Measurements from ENCODE around the gene TASP1. TPM values are rescaled to one million over a fixed set of nuclear protein-coding genes. Genes with fewer than 3 reads are reported as not detected.
"Not testable (repeated sequence)": the region's sequence is repeated elsewhere in the genome, so short reads cannot be mapped to it uniquely, and the experiment has no call there.

Gene TASP1
- total and polyA plus RNA-seq, 10 of the 15 experiments (the other 5 are each of a cell fraction or from before 2014, with no cell fraction given) = 7.4 to 17.8 (median 10.5) TPM

GRCh38 chr20:13617585-13617984 lies 21.1 kb downstream of the TASP1 start:
- in situ Hi-C loops (cut with MboI); intact Hi-C loops (cut with micrococcal nuclease; ENCODE audit: unreplicated experiment): not testable (repeated sequence)

GRCh38 chr20:13616713-13617112 lies 22.0 kb downstream of the TASP1 start:
- H3K36me3 ChIP-seq (ENCODE audit: control insufficient read depth in 2 of 2, insufficient read depth in 2 of 2, low read length in 1 of 2); intact Hi-C loops (cut with micrococcal nuclease; ENCODE audit: unreplicated experiment); H3K9me3 ChIP-seq (replicated peaks; ENCODE audit: control insufficient read depth, insufficient read depth, low read length); BruUV-seq (replicated peaks); FAIRE-seq; ATAC-seq; H3K9ac ChIP-seq (ENCODE audit: control insufficient read depth, insufficient read depth, low read length); RAD21 ChIA-PET (ENCODE audit: unreplicated experiment); H4K20me1 ChIP-seq (ENCODE audit: control insufficient read depth, insufficient read depth); H3K27me3 ChIP-seq (replicated peaks in 1 of 2; ENCODE audit: control insufficient read depth in 2 of 2, insufficient read depth in 2 of 2, low read length in 1 of 2); CTCF ChIA-PET; H3K4me1 ChIP-seq (ENCODE audit: control insufficient read depth, insufficient read depth, low read length); SMC1A ChIA-PET (ENCODE audit: uncharacterized antibody, unreplicated experiment); H3K27ac ChIP-seq (ENCODE audit: control insufficient read depth, insufficient read depth); H2AFZ ChIP-seq (ENCODE audit: control insufficient read depth, low read depth, low read length); in situ Hi-C loops (cut with MboI); H3K4me3 ChIP-seq; H3K4me2 ChIP-seq (ENCODE audit: control insufficient read depth, insufficient read depth); H3K79me2 ChIP-seq (ENCODE audit: control insufficient read depth, insufficient read depth, low read length); POLR2A ChIA-PET; DNase-seq (ENCODE audit: low read depth, low spot score): not testable (repeated sequence)
- WGBS (ENCODE audit: insufficient coverage, insufficient replicate concordance, low lambda C conversion rate, missing lambda C conversion rate) = 100% methylated on average over 2 of the region's 2 CpGs

More at GRCh38 chr20:13617585-13617984, 21.1 kb downstream of the TASP1 start:
- POLR2A ChIA-PET; H3K9ac ChIP-seq (ENCODE audit: control insufficient read depth, insufficient read depth, low read length); ATAC-seq; DNase-seq (ENCODE audit: low read depth, low spot score); SMC1A ChIA-PET (ENCODE audit: uncharacterized antibody, unreplicated experiment); H2AFZ ChIP-seq (ENCODE audit: control insufficient read depth, low read depth, low read length); H3K27me3 ChIP-seq (replicated peaks in 1 of 2; ENCODE audit: control insufficient read depth in 2 of 2, insufficient read depth in 2 of 2, low read length in 1 of 2); H3K36me3 ChIP-seq (ENCODE audit: control insufficient read depth in 2 of 2, insufficient read depth in 2 of 2, low read length in 1 of 2); H3K4me1 ChIP-seq (ENCODE audit: control insufficient read depth, insufficient read depth, low read length); H3K9me3 ChIP-seq (replicated peaks; ENCODE audit: control insufficient read depth, insufficient read depth, low read length); H3K4me2 ChIP-seq (ENCODE audit: control insufficient read depth, insufficient read depth); CTCF ChIA-PET; H4K20me1 ChIP-seq (ENCODE audit: control insufficient read depth, insufficient read depth); RAD21 ChIA-PET (ENCODE audit: unreplicated experiment); H3K4me3 ChIP-seq; FAIRE-seq; H3K27ac ChIP-seq (ENCODE audit: control insufficient read depth, insufficient read depth); H3K79me2 ChIP-seq (ENCODE audit: control insufficient read depth, insufficient read depth, low read length); BruUV-seq (replicated peaks): not testable (repeated sequence)
- 82% methylated on average over 2 of the region's 2 CpGs for WGBS (ENCODE audit: insufficient coverage, insufficient replicate concordance, low lambda C conversion rate, missing lambda C conversion rate)

- ATAC-seq (no peak), FAIRE-seq (no peak)
- TF ChIP-seq SKIL (IDR thresholded peaks at IDR 0.05; ENCODE audit: low read depth, poor library complexity, severe bottlenecking) (no peak), ELK1 (IDR thresholded peaks at IDR 0.05; ENCODE audit: low read depth, low read length) (no peak), HDAC2 (IDR thresholded peaks at IDR 0.05) (no peak), ETV6 (conservative IDR thresholded peaks at IDR 0.05 in 1 of 2, IDR thresholded peaks at IDR 0.05 in 1 of 2; ENCODE audit: borderline replicate concordance in 1 of 2, low read depth in 1 of 2) (no peak), MTA3 (IDR thresholded peaks at IDR 0.05; ENCODE audit: borderline replicate concordance, low read length) (no peak), CHD4 (IDR thresholded peaks at IDR 0.05) (no peak), SMC3 (IDR thresholded peaks at IDR 0.05; ENCODE audit: borderline replicate concordance, low read length) (no peak), IKZF2 (IDR thresholded peaks at IDR 0.05) (no peak)
Observed at GRCh38 chr20:13613917-13614316, 24.8 kb downstream of the TASP1 start.

More at GRCh38 chr20:13613917-13614316, 24.8 kb downstream of the TASP1 start:
- no peaks in the 10 kb centered on the region for H3K27me3 ChIP-seq (replicated peaks in 1 of 2; ENCODE audit: control insufficient read depth in 2 of 2, insufficient read depth in 2 of 2, low read length in 1 of 2)
- H3K9me3 ChIP-seq (replicated peaks; ENCODE audit: control insufficient read depth, insufficient read depth, low read length) = no peaks in the 10 kb centered on the region
- POLR2A ChIA-PET = no interaction called here
- H3K79me2 ChIP-seq (ENCODE audit: control insufficient read depth, insufficient read depth, low read length) = no peaks in the 10 kb centered on the region
- in situ Hi-C loops (cut with MboI) = no loop called here
- no peaks in the 10 kb centered on the region for H3K4me1 ChIP-seq (ENCODE audit: control insufficient read depth, insufficient read depth, low read length)
- no peak for DNase-seq (ENCODE audit: low read depth, low spot score)
- H3K27ac ChIP-seq (ENCODE audit: control insufficient read depth, insufficient read depth) = no peak overlapping the region
- RAD21 ChIA-PET (ENCODE audit: unreplicated experiment) = no interaction called here
- BruUV-seq (replicated peaks) = no TSS peak
- no peaks in the 10 kb centered on the region for H4K20me1 ChIP-seq (ENCODE audit: control insufficient read depth, insufficient read depth)
- H3K4me3 ChIP-seq = no peak overlapping the region
- H3K9ac ChIP-seq (ENCODE audit: control insufficient read depth, insufficient read depth, low read length) = no peak overlapping the region
- SMC1A ChIA-PET (ENCODE audit: uncharacterized antibody, unreplicated experiment) = interaction anchor here (2.0 kb wide), 1 partner anchor 11 kb away, joined by 5 read pairs; no protein-coding TSS in a partner anchor
- no peaks in the 10 kb centered on the region for H3K36me3 ChIP-seq (ENCODE audit: control insufficient read depth in 2 of 2, insufficient read depth in 2 of 2, low read length in 1 of 2)
- no peak overlapping the region for H2AFZ ChIP-seq (ENCODE audit: control insufficient read depth, low read depth, low read length)
- no peak overlapping the region for H3K4me2 ChIP-seq (ENCODE audit: control insufficient read depth, insufficient read depth)
- CTCF ChIA-PET = interaction anchor here (1.2 to 5.7 kb wide), 3 partner anchors 68 to 175 kb away, joined by 4 to 92 read pairs (median 6); no protein-coding TSS in a partner anchor
- intact Hi-C loops (cut with micrococcal nuclease; ENCODE audit: unreplicated experiment) = no loop called here

All from GM12878 (cell line).